B cell (primary cell): Measurements from ENCODE around the gene ENO2. TPM values are rescaled to one million over a fixed set of nuclear protein-coding genes. Genes with fewer than 3 reads are reported as not detected.
A peak's percentile ranks its signal among the peaks of the same experiment; 100 is the strongest.

Experiments used
- ATAC-seq: fragments of 200-7000 bp; cut with Tn5 transposase; one replicate; pipeline ENCODE4 v1.10.0; 2021; ENCODE audit warnings: low read depth, mild to moderate bottlenecking, moderate number of reproducible peaks, moderate library complexity
- CTCF ChIA-PET: fragments of 350-600 bp; sonication (Branson Sonifier 250); formaldehyde crosslinking; loops from one replicate; lab custom pipeline; 2021; ENCODE audit warnings: antibody characterized with exemption, inconsistent platforms; lab: Charles Lee
- POLR2A ChIA-PET: fragments of 350-600 bp; sonication (Branson Sonifier 250); formaldehyde crosslinking; loops from one replicate; lab custom pipeline; 2021; ENCODE audit warnings: antibody characterized with exemption; lab: Charles Lee
- DNase-seq: peaks from one replicate; pipeline ENCODE4 v3.0.0; 2013
- H2AFZ ChIP-seq: 2 replicates; pipeline ENCODE4 v1.6.1; 2012; ENCODE audit warnings: mild to moderate bottlenecking, low read depth, low read length; ENCODE audit not compliant: insufficient read depth, poor library complexity, severe bottlenecking
- H3K27ac ChIP-seq, 2 donors: 1 replicate in 1 of 2; 2 replicates in 1 of 2; pipeline ENCODE4 v1.5.1; 2012 to 2013; ENCODE audit warnings: low read length in 2 of 2, mild to moderate bottlenecking in 2 of 2, moderate library complexity in 1 of 2
- H3K27me3 ChIP-seq, 4 experiments: fragments of 200-600 bp in 1 of 4; sonication (generic) in 1 of 4; replicated peaks in 1 of 4; 1 replicate in 2 of 4; 2 replicates in 2 of 4; pipeline versions ENCODE4 v1.6.1 to v1.7.0; 2013 to 2016; ENCODE audit warnings: low read length in 3 of 4, mild to moderate bottlenecking in 2 of 4, mixed read lengths in 1 of 4, moderate library complexity in 1 of 4; ENCODE audit not compliant: insufficient read depth in 4 of 4, control insufficient read depth in 3 of 4; ENCODE audit errors: control extremely low read depth in 1 of 4
- H3K36me3 ChIP-seq, 2 experiments: replicated peaks in 1 of 2; 1 replicate in 1 of 2; 2 replicates in 1 of 2; pipeline versions ENCODE4 v1.6.1 to v1.7.1; 2013; ENCODE audit warnings: low read length in 1 of 2; ENCODE audit not compliant: insufficient read depth in 2 of 2, control insufficient read depth in 1 of 2; ENCODE audit errors: control extremely low read depth in 1 of 2, extremely low read depth in 1 of 2
- H3K4me1 ChIP-seq, 2 donors: fragments of 200-600 bp in 1 of 2; sonication (generic) in 1 of 2; 1 replicate in 1 of 2; 2 replicates in 1 of 2; pipeline versions ENCODE4 v1.5.1 to v1.6.1; 2013 to 2017; ENCODE audit warnings: low read length in 2 of 2; ENCODE audit not compliant: control insufficient read depth in 2 of 2, insufficient read depth in 2 of 2
- H3K4me2 ChIP-seq: replicated peaks from 2 replicates; pipeline ENCODE3; 2012; ENCODE audit warnings: mild to moderate bottlenecking, low read depth, low read length; ENCODE audit not compliant: poor library complexity, severe bottlenecking
- H3K4me3 ChIP-seq, 5 experiments: fragments of 200-600 bp in 1 of 5; sonication (generic) in 1 of 5; 1 replicate in 3 of 5; 2 replicates in 2 of 5; pipeline versions ENCODE4 v1.5.1 to v1.7.0; 2011 to 2016; ENCODE audit warnings: low read length in 4 of 5, mild to moderate bottlenecking in 4 of 5, low read depth in 2 of 5, control low read depth in 1 of 5, moderate library complexity in 1 of 5; ENCODE audit not compliant: insufficient read depth in 1 of 5; ENCODE audit errors: control extremely low read depth in 1 of 5, extremely low read depth in 1 of 5
- H3K79me2 ChIP-seq: fragments of 200-600 bp; sonication (generic); one replicate; pipeline ENCODE4 v1.6.0; 2016; ENCODE audit warnings: low read length; ENCODE audit not compliant: control insufficient read depth, insufficient read depth
- H3K9ac ChIP-seq: fragments of 200-600 bp; sonication (generic); 2 replicates; pipeline ENCODE4 v1.6.1; 2017; ENCODE audit warnings: mild to moderate bottlenecking, low read length, moderate library complexity
- H3K9me3 ChIP-seq, 3 donors: one replicate each; pipeline versions ENCODE4 v1.6.1 to v1.7.1; 2013; ENCODE audit warnings: low read length in 2 of 3; ENCODE audit not compliant: control insufficient read depth in 2 of 3, insufficient read depth in 1 of 3; ENCODE audit errors: control extremely low read depth in 1 of 3
- H4K20me1 ChIP-seq: 2 replicates; pipeline ENCODE4 v1.6.0; 2012; ENCODE audit warnings: mild to moderate bottlenecking, low read length; ENCODE audit not compliant: insufficient read depth, control insufficient read depth, poor library complexity, severe bottlenecking
- H3K27ac Mint-ChIP-seq: one replicate; pipeline ENCODE4 v1.8.0; 2021; ENCODE audit warnings: mixed read lengths
- H3K27me3 Mint-ChIP-seq: one replicate; pipeline ENCODE4 v1.8.0; 2021; ENCODE audit warnings: mixed read lengths
- H3K4me1 Mint-ChIP-seq: one replicate; pipeline ENCODE4 v1.8.0; 2021; ENCODE audit warnings: mixed read lengths
- H3K4me3 Mint-ChIP-seq: one replicate; pipeline ENCODE4 v1.8.0; 2021; ENCODE audit warnings: mixed read lengths
- H3K9me3 Mint-ChIP-seq: one replicate; pipeline ENCODE4 v1.8.0; 2022; ENCODE audit warnings: mixed read lengths; ENCODE audit not compliant: insufficient read depth
- EZH2 ChIP-seq: IDR thresholded peaks from 2 replicates; pipeline ENCODE4 v1.6.1; 2012; ENCODE audit warnings: borderline replicate concordance, low read depth, mild to moderate bottlenecking, moderate library complexity, low read length; ENCODE audit not compliant: insufficient read depth, poor library complexity, severe bottlenecking
- WGBS: methylation state at CpG from one replicate; pipeline ENCODE4 v1.1.5; 2013; ENCODE audit warnings: missing lambda C conversion rate; ENCODE audit not compliant: insufficient coverage; 5-methylcytosine and 5-hydroxymethylcytosine counted together
- intact Hi-C: fragments of 100-400 bp; cut with micrococcal nuclease; formaldehyde crosslinking; loops from one replicate; pipeline ENCODE4 v1.10.0; 2022
- polyA plus RNA-seq: library from polyadenylated mRNA; depleted of rRNA; stranded (reverse); fragments of >200 nt; gene quantifications from 2 replicates; pipeline ENCODE4 v1.2.3, GENCODE V29; 2012
- total RNA-seq, 2 donors: library from RNA; stranded (reverse); fragments of 120-200 nt in 1 of 2; gene quantifications; 1 replicate in 1 of 2; 2 replicates in 1 of 2; pipeline versions ENCODE4 v1.2.3 to v1.2.4, GENCODE V29; 2013 to 2022
- TF ChIP-seq, protein P1 (sequence below): fragments of 200-600 bp; IDR thresholded peaks from one replicate; pipeline ENCODE4 v1.8.0; 2022; ENCODE audit warnings: antibody characterized with exemption, mild to moderate bottlenecking

The ENO2 gene
- total and polyA plus RNA-seq, 2 donors (not counting 1 experiment from before 2014, with no cell fraction given), result 42.5 to 55.3 TPM

DNA sequence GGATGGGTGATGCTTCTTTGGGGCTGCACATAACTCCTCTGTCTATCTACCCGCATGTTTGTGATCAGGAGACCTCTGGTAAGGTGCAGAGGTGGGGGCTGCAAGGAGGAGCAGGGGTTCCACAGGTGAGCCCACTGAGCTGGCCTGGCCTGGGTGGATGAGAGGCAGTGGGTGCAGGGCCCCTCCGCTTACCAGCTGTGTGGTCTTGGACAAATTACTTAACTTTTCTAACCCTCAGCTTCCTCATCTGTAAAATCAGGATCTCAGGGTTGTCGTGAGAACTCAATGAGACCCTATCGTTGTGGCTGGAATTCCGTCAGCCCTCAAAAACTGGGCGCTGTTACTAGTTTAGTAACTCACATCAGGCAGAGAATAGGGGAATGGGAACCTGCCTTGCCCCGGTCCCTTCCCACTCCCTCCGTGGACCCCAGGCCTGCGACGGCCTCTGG, 44.3 kb downstream of the ENO2 start:
- no peaks in the 10 kb centered on the region for H3K27me3 Mint-ChIP-seq
- TF ChIP-seq, protein P1, sequence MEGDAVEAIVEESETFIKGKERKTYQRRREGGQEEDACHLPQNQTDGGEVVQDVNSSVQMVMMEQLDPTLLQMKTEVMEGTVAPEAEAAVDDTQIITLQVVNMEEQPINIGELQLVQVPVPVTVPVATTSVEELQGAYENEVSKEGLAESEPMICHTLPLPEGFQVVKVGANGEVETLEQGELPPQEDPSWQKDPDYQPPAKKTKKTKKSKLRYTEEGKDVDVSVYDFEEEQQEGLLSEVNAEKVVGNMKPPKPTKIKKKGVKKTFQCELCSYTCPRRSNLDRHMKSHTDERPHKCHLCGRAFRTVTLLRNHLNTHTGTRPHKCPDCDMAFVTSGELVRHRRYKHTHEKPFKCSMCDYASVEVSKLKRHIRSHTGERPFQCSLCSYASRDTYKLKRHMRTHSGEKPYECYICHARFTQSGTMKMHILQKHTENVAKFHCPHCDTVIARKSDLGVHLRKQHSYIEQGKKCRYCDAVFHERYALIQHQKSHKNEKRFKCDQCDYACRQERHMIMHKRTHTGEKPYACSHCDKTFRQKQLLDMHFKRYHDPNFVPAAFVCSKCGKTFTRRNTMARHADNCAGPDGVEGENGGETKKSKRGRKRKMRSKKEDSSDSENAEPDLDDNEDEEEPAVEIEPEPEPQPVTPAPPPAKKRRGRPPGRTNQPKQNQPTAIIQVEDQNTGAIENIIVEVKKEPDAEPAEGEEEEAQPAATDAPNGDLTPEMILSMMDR, result no peak
- no peak for TF ChIP-seq EZH2
- peak overlapping the region; percentile 98 for H3K27ac Mint-ChIP-seq
- ATAC-seq, result no peak
- peak overlapping the region; percentile 43 to 57 (median 54) for H3K4me3 ChIP-seq
- H3K79me2 ChIP-seq, result peaks cover 68% of the 10 kb centered on the region
- peak overlapping the region; percentile 95 to 99 for H3K27ac ChIP-seq
- H4K20me1 ChIP-seq, result peaks cover 38% of the 10 kb centered on the region
- H3K4me1 Mint-ChIP-seq, result peaks cover 93% of the 10 kb centered on the region
- H3K9me3 ChIP-seq, result no peaks in the 10 kb centered on the region
- peaks cover 93 to 97% of the 10 kb centered on the region in 2 donors for H3K4me1 ChIP-seq
- H3K4me3 Mint-ChIP-seq, result peak overlapping the region; percentile 91
- peak overlapping the region; percentile 69 for H3K9ac ChIP-seq
- H3K9me3 Mint-ChIP-seq, result no peaks in the 10 kb centered on the region
- intact Hi-C loops, result loop anchor here (1.0 kb wide), 1 partner anchor 7 kb away; the partner anchor contains the start of gene PTPN6
- ChIA-PET CTCF (interaction anchor here (0.9 to 13.5 kb wide), 9 partner anchors 10 to 206 kb away, joined by 3 to 944 read pairs (median 7); partner anchors contain the start of genes C12orf57, MLF2, PTPN6 and RNU7-1), POLR2A (interaction anchor here (0.6 to 18.2 kb wide), 7 partner anchors 11 to 657 kb away, joined by 3 to 662 read pairs (median 5); partner anchors contain the start of genes C12orf57, ENO2, PTPN6 and RNU7-1)
- no peak for DNase-seq
- H3K36me3 ChIP-seq, result peaks cover 0 to 82% of the 10 kb centered on the region in 2 experiments
- WGBS, result 4% methylated on average over 9 of the region's 10 CpGs
- no peaks in the 10 kb centered on the region for H3K27me3 ChIP-seq
- no peak overlapping the region for H2AFZ ChIP-seq
- peak overlapping the region; percentile 92 for H3K4me2 ChIP-seq
